ENCODE data around the gene PPP2R1B.

DNA sequence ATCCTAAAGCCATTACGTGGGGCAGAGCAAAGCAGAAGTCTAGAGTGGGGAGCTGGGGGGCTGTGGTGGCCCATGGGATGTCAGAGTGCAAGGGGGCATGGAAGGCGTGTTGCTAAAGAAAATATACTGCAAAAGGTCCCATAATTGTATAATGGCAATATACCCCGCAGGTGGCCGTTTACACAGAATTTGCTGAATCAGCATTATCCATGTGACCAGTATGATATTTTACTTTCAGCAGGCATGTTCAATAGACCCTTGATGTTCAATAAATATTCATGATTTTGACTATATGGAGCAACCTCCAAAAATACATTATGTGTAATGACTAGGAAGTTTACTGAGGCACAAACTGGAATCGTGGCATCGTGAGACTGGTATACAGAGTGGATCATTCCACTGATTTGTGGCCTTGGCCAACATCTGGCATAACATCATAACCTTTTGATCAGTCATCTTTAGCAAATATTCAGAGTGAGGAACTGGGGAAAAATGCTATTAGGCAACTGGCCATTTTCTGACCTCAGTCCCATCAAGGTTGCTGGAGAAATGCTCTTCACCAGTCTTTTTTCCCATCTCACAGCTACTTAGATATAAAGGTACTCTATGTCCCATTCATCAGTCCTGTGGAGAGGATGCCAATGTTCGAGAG is 29.3 kb upstream of the PPP2R1B start:
- TF ChIP-seq, protein P1, sequence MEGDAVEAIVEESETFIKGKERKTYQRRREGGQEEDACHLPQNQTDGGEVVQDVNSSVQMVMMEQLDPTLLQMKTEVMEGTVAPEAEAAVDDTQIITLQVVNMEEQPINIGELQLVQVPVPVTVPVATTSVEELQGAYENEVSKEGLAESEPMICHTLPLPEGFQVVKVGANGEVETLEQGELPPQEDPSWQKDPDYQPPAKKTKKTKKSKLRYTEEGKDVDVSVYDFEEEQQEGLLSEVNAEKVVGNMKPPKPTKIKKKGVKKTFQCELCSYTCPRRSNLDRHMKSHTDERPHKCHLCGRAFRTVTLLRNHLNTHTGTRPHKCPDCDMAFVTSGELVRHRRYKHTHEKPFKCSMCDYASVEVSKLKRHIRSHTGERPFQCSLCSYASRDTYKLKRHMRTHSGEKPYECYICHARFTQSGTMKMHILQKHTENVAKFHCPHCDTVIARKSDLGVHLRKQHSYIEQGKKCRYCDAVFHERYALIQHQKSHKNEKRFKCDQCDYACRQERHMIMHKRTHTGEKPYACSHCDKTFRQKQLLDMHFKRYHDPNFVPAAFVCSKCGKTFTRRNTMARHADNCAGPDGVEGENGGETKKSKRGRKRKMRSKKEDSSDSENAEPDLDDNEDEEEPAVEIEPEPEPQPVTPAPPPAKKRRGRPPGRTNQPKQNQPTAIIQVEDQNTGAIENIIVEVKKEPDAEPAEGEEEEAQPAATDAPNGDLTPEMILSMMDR (IDR thresholded peaks at IDR 0.05): no peak
- no peak for TF ChIP-seq EZH2 (IDR thresholded peaks at IDR 0.05; ENCODE audit: borderline replicate concordance, insufficient read depth, low read depth, low read length, poor library complexity, severe bottlenecking)
